IPS DF 4.7 (cell line): ENCODE results near the gene CCDC110.
"Not testable (repeated sequence)": the region's sequence is repeated elsewhere in the genome, so short reads cannot be mapped to it uniquely, and the experiment has no call there.

Source experiments
- DNase-seq: peaks from one replicate; pipeline ENCODE4 v3.0.0-alpha.2; 2013; ENCODE audit warnings: low spot score; ENCODE audit errors: extremely low read depth

Gene CCDC110

GRCh38 chr4:185471235-185472102, at the start of gene CCDC110:
Gene CCDC110 (minus strand): TSS chr4:185471733. CDS start chr4:185471683, 50 bp downstream.
- no peak for DNase-seq

GRCh38 chr4:185520119-185520518, 48.6 kb upstream of the CCDC110 start:
- DNase-seq: no peak

GRCh38 chr4:185518494-185518893, 47.0 kb upstream of the CCDC110 start:
- DNase-seq: no peak

- DNase-seq: no peak
Observed at GRCh38 chr4:185518069-185518468, 46.5 kb upstream of the CCDC110 start.

GRCh38 chr4:185515248-185515647, 43.7 kb upstream of the CCDC110 start:
- no peak for DNase-seq

GRCh38 chr4:185514182-185514697, 42.7 kb upstream of the CCDC110 start:
- no peak for DNase-seq

GRCh38 chr4:185513489-185514181, 42.1 kb upstream of the CCDC110 start:
- DNase-seq: no peak

GRCh38 chr4:185512516-185512915, 41.0 kb upstream of the CCDC110 start:
- DNase-seq: no peak

- not testable (repeated sequence) for DNase-seq
Observed at GRCh38 chr4:185511243-185511642, 39.7 kb upstream of the CCDC110 start.

- no peak for DNase-seq
Observed at GRCh38 chr4:185510806-185511205, 39.3 kb upstream of the CCDC110 start.

- no peak for DNase-seq
Observed at GRCh38 chr4:185508181-185508580, 36.6 kb upstream of the CCDC110 start.

- DNase-seq: no peak
Observed at GRCh38 chr4:185506422-185506821, 34.9 kb upstream of the CCDC110 start.

GRCh38 chr4:185504098-185505047, 32.8 kb upstream of the CCDC110 start:
- DNase-seq: no peak

GRCh38 chr4:185502386-185502785, 30.9 kb upstream of the CCDC110 start:
- DNase-seq: no peak

GRCh38 chr4:185500576-185500975, 29.0 kb upstream of the CCDC110 start:
- DNase-seq: no peak

- no peak for DNase-seq
Observed at GRCh38 chr4:185500035-185500434, 28.5 kb upstream of the CCDC110 start.

GRCh38 chr4:185488650-185489049, 17.1 kb upstream of the CCDC110 start:
- no peak for DNase-seq

- DNase-seq: no peak
Observed at GRCh38 chr4:185481401-185481800, 9.9 kb upstream of the CCDC110 start.

GRCh38 chr4:185480016-185480732, 8.6 kb upstream of the CCDC110 start:
- DNase-seq: no peak

- DNase-seq: no peak
Observed at GRCh38 chr4:185479507-185479971, 8.0 kb upstream of the CCDC110 start.
